ENCODE data around the gene SHISA5. TPM values are rescaled to one million over a fixed set of nuclear protein-coding genes. Genes with fewer than 3 reads are reported as not detected.
"Not testable (repeated sequence)": the region's sequence is repeated elsewhere in the genome, so short reads cannot be mapped to it uniquely, and the experiment has no call there.

The SHISA5 gene, protein sequence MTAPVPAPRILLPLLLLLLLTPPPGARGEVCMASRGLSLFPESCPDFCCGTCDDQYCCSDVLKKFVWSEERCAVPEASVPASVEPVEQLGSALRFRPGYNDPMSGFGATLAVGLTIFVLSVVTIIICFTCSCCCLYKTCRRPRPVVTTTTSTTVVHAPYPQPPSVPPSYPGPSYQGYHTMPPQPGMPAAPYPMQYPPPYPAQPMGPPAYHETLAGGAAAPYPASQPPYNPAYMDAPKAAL
- total RNA-seq (2014; rRNA removed; shearing (Covaris generic)), result 195 and 200 TPM in 2 replicates

DNA sequence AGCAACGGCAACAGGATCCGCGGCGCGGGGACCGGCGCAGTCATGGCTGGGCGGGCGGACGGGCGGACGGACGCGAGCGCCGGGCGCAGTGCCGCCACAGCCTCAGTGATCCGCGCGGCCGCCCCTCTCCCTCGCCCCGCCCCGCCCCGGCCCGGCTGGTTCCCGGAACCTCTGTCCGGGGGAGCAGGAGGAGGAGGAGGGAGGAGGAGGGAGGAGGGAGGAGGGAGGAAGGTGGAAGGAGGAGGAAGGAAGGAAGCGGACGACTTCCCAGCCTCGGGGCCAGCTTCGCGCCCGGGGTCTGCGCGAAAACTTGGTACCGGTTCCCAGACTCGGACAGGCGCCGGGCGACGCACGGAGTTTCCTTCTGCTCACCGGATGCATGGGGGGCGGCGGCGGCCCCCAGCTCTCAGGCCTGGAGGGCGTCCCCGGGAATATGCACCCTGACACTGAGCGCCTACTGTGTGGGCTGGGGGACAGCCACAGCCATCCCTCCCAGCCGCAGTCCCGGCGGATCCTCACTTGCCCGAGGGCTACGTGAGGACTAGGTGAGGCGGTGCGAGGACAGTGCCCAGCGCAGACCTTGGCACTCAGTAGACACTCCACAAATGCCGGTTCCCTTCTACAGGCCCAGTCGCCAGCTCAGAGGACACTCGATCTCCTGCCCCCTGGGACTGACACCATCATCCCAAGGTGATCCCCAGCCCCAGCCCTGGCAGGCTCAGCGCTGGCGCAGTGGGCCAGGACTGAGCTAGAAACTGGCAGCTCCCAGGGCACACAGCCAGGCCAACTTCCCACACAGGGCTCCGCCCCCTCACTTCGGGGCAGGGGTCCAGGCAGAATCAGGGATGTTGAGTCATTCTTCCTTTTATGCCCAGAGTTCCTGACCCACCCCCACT, at the start of gene SHISA5:
TSS of gene SHISA5 (minus strand) at position 124 of the 896 bp plus-strand sequence. CDS start at position 44, 80 bp downstream.
- H3K36me3 ChIP-seq (replicated peaks; ENCODE audit: control insufficient read depth, insufficient read depth, low read length), result no peaks in the 10 kb centered on the region
- peak; percentile 86 for DNase-seq
- H3K27me3 ChIP-seq (ENCODE audit: control insufficient read depth, insufficient read depth, low read length), result peaks cover 2% of the 10 kb centered on the region; the same call in 1 of the 2 replicates
- peak within 1 kb of the TSS; percentile 71 for H3K4me3 ChIP-seq (ENCODE audit: insufficient read depth, low read depth, low read length)

DNA sequence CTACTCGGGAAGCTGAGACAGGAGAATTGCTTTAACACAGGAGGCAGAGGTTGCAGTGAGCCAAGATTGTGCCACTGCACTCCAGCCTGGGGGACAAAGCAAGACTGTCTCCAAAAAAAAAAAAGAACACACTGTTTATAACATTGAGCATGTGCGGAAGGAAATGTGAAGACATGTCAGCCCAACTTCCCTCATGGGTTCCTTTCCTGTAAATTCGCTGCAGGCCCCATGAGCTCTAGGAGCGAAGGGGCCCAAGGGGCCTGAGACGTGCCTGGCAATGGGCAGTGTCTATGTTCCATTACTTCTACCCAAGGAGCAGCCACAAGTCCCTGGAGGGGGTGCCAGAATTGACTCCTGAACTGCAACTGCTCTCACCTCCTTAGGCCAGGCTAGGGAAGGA, 49.4 kb upstream of the SHISA5 start:
- no peak overlapping the region for H3K4me3 ChIP-seq (ENCODE audit: insufficient read depth, low read depth, low read length)
- no peak for DNase-seq
- no peaks in the 10 kb centered on the region for H3K27me3 ChIP-seq (ENCODE audit: control insufficient read depth, insufficient read depth, low read length)
- peaks cover 1% of the 10 kb centered on the region; the same call in 1 of the 2 replicates for H3K36me3 ChIP-seq (replicated peaks; ENCODE audit: control insufficient read depth, insufficient read depth, low read length)

DNA sequence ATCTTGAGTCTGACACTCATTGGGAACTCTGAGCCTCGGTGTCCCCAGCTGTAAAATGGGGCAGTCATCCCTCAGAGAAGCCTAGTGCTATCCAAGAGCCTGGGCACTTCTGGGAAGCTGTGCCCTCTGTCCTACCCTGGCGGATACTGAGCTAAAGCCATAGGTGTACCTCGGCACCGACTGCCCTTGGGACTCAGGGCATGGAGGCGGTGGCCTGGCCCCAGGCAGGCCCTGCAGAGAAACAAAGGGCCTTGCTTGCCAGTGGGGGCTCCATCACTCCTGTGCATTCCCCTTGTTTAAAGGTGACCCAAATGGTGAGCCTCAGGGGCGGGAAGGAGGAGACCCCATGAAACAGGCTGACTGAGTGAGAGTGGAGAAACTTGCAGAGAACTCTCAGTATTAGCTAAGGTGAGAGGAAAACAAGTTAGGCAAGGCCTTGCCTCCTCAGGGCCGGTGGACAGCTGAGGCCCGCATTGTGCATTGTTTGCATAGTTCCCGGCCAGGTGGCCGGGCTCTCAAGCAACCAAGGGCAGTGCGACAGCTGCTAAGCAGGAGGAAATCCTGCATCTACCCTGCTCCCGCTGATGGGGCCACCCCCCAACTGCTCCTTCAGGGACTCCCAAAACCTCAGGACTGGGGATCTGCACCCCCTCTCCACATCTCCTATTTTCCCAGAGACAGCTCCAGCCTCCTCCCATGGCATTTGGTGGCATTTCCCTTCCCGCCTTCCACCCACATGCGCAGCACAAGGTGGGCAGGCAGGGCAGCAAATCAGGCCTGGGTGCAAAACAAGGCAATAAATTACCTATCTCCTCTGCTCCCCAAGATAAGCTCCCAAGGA, 48.4 kb upstream of the SHISA5 start:
- peak; percentile 39 for DNase-seq
- peaks cover 6% of the 10 kb centered on the region for H3K36me3 ChIP-seq (replicated peaks; ENCODE audit: control insufficient read depth, insufficient read depth, low read length)

DNA sequence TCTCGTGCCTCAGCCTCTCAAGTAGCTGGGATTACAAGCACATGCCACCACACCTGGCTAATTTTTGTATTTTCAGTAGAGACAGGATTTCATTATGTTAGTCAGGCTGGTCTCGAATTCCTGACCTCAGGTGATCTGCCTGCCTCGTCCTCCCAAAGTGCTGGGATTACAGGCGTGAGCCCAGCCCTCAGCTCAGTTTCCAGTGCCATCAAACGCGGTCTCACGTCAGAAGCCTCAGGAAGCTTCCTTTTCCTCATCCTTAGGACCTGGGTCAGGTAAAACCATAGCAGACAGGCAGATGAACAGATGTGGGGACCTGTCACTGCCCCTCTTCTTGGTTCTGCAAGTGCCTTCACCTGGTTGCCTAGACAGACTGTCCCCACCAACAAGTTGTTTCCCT, 47.7 kb upstream of the SHISA5 start:
- not testable (repeated sequence) for H3K36me3 ChIP-seq (replicated peaks; ENCODE audit: control insufficient read depth, insufficient read depth, low read length); DNase-seq; H3K27me3 ChIP-seq (ENCODE audit: control insufficient read depth, insufficient read depth, low read length); H3K4me3 ChIP-seq (ENCODE audit: insufficient read depth, low read depth, low read length)

More for the DNA sequence above, 48.4 kb upstream of the SHISA5 start:
- H3K4me3 ChIP-seq (ENCODE audit: insufficient read depth, low read depth, low read length), result no peak overlapping the region
- no peaks in the 10 kb centered on the region for H3K27me3 ChIP-seq (ENCODE audit: control insufficient read depth, insufficient read depth, low read length)

DNA sequence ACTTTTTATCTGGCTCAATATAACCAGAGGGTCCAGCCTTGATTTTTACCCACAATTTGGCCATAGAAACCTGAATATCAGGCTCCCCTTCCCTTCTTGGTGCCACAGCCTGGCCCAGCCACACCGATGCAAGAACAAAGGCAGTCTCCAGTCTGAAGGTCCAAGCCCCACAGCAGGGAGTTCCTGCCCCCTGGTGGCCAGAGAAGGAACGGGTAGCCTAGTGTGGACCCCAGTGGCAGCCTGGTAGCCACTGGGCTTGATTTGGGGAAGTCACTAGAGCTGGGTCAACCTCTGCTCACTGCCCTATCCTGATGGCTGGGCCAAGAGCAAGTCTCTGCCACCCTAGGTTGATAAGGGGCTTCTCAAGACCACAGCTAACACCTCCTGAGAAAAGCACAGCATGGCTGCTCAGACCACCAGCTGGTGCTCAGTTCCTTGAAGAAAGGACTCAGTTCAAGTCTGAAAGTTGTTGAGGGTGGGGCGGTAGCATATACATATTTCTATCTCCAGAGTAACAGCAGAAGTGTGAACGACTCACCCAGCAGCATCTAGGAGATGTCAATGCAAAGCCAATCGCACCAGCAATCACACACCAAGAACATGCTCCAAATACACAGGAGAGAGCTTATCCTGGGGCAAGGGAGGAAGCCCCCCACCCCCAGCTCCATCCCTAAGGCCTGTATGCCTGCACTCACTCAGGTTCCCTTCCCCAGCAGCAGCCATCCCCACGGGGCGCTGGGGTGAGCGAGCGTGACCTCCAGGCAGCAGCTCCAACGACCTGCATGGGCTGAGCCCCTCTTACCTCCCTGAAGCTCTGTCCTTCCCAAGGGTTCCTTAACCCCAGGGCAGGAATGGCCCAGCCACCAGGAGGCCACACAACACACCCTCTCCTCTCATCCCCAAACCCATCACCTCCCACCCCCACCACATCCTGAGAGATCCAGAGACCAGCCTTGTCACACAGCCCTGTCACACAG, 45.0 kb upstream of the SHISA5 start:
- H3K36me3 ChIP-seq (replicated peaks; ENCODE audit: control insufficient read depth, insufficient read depth, low read length), result peaks cover 14% of the 10 kb centered on the region
- peak; percentile 91 for DNase-seq

DNA sequence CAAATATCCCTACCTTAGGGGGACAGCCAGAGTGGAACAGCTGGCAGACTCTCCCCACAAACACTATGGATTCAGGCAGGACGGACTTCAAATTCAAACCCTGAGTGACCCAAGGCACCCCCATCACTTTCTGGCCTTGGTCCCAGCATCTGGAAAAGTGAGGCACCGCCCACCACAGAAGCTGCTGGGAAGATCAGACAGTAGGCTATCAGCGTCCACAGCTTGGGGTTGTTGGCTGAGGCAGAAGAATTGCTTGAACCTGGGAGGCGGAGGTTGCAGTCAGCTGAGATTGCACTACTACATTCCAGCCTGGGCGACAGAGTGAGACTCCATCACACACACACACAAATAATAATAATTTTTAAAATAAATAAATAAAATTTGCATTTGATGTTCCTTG, 44.2 kb upstream of the SHISA5 start:
- Histone ChIP-seq H3K4me3 (ENCODE audit: insufficient read depth, low read depth, low read length) (no peak overlapping the region), H3K36me3 (replicated peaks; ENCODE audit: control insufficient read depth, insufficient read depth, low read length) (peaks cover 16% of the 10 kb centered on the region), H3K27me3 (ENCODE audit: control insufficient read depth, insufficient read depth, low read length) (no peaks in the 10 kb centered on the region)
- no peak for DNase-seq

More for the DNA sequence above, 45.0 kb upstream of the SHISA5 start:
- Histone ChIP-seq H3K27me3 (ENCODE audit: control insufficient read depth, insufficient read depth, low read length) (no peaks in the 10 kb centered on the region), H3K4me3 (ENCODE audit: insufficient read depth, low read depth, low read length) (no peak overlapping the region)

DNA sequence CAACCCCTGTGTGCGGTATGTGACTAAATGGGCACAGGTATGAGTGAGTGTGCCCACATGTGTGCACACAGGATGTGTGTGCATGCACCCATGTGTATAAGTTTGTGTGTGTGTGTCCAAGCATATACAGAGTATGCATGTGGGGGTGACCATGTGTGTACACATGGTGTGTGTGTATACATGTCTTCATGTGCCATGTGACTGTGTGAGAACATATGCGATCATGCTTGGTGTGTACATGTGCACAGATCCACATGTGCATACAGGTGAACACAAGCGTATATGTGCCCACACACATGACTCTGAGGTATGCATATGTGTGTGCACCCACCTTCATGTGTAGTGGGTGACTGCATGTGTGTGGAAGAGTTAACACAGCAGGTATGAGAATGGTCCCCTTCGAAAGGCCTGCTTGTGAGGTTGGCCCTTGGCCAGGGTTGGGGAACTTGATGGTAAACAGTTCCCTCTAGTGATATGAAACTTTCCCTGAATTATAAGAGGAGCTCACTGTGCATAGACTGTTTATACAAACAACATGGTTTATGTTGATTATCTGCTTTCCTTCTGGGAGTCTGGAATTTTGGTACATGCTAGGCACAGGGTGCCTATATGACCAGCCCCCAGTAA, 42.3 kb upstream of the SHISA5 start:
- Histone ChIP-seq H3K36me3 (replicated peaks; ENCODE audit: control insufficient read depth, insufficient read depth, low read length) (peaks cover 16% of the 10 kb centered on the region), H3K27me3 (ENCODE audit: control insufficient read depth, insufficient read depth, low read length) (no peaks in the 10 kb centered on the region), H3K4me3 (ENCODE audit: insufficient read depth, low read depth, low read length) (no peak overlapping the region)
- DNase-seq, result no peak

DNA sequence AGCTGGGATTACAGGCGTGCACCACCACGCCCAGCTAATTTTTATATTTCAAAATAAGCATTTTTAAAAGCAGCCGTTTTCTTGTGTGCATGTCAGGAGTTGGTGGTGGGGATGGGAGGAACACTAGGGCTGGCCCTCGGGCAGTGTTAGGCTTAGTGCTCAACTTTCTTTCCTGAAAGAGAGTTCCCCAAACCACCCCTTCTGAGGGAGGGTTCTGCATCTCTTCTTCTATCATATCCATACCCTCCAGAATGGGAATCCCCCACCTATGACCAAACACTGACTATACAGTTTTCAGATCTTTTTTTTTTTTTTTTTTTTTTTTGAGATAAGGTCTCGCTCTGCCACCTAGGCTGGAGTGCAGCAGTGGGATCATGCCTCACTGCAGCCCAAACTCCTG, 40.2 kb upstream of the SHISA5 start:
- no peak for DNase-seq
- no peak overlapping the region for H3K4me3 ChIP-seq (ENCODE audit: insufficient read depth, low read depth, low read length)
- H3K27me3 ChIP-seq (ENCODE audit: control insufficient read depth, insufficient read depth, low read length), result no peaks in the 10 kb centered on the region
- H3K36me3 ChIP-seq (replicated peaks; ENCODE audit: control insufficient read depth, insufficient read depth, low read length), result peaks cover 16% of the 10 kb centered on the region

DNA sequence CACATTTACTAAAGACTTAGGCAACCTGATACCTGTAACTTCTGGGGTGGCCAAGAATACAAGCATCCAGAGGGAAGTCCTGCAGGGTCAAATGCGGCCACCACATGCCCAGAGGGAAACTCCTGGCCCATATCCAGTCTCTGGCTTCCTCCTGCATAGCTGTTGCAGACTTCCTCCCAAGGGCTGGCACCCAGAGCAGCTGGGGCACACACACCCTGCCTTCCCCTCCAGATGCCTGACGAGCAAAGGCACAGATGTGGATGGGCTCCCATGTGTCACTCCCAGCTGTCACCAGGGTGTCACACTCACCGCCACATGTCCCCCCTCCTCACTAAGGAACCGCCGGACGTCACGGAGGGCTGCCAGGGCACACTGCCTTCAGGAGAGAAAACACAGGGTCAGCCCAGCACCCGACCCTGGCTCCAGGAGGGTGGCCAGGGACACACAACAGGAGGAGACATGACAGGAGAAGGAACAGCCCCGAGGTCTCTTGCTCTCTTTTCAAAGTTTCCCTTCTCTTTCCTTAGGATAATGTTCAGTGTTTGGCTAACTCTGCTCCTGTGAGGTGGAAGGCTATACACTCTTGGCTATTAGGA, 39.4 kb upstream of the SHISA5 start:
- no peak overlapping the region for H3K4me3 ChIP-seq (ENCODE audit: insufficient read depth, low read depth, low read length)
- H3K27me3 ChIP-seq (ENCODE audit: control insufficient read depth, insufficient read depth, low read length), result no peaks in the 10 kb centered on the region
- H3K36me3 ChIP-seq (replicated peaks; ENCODE audit: control insufficient read depth, insufficient read depth, low read length), result peaks cover 15% of the 10 kb centered on the region
- DNase-seq, result no peak

DNA sequence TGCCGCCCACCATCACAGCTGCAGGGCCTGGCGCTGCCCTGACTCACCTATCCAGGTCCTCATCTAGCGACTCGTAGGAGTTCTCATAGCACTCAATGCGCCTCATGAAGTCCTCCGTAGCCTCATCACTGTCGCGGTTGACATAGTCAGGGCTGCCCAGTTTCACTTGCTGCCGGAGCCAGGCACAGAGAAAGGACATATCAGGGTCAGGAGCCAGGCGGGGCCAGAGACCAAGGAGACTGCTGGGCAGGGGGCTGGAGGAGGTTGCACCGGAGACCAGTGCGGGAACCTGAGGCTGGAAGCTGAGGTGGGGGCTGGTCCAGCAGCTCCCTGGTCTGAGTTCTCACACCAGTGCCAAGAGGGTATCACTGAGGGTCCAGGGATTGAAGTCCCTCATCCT, 34.5 kb upstream of the SHISA5 start:
- H3K36me3 ChIP-seq (replicated peaks; ENCODE audit: control insufficient read depth, insufficient read depth, low read length), result peaks cover 7% of the 10 kb centered on the region
- H3K27me3 ChIP-seq (ENCODE audit: control insufficient read depth, insufficient read depth, low read length), result no peaks in the 10 kb centered on the region

DNA sequence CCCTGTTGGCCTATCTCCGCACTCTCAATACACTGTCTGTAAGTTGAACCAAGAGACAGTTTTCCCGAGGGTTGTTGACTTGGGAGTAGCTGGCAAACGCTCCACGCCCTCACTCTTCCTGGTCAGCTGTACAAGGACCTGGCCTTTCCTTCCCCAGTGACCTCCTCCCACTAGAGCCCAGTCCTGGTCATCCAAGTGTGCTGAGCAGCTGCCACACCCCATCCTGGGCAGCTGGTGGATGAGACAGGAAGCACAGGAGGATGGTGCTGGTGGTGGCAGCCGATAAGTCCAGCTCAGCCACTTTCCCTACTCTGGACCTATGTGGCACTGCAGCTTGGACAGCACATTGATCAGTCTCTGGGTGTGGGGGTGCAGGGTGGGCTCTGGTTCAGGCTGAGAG, 32.8 kb upstream of the SHISA5 start:
- DNase-seq, result peak; percentile 20
- Histone ChIP-seq H3K36me3 (replicated peaks; ENCODE audit: control insufficient read depth, insufficient read depth, low read length) (peaks cover 5% of the 10 kb centered on the region), H3K27me3 (ENCODE audit: control insufficient read depth, insufficient read depth, low read length) (no peaks in the 10 kb centered on the region), H3K4me3 (ENCODE audit: insufficient read depth, low read depth, low read length) (no peak overlapping the region)

More for the DNA sequence above, 34.5 kb upstream of the SHISA5 start:
- H3K4me3 ChIP-seq (ENCODE audit: insufficient read depth, low read depth, low read length), result no peak overlapping the region
- DNase-seq, result peak; percentile 30

DNA sequence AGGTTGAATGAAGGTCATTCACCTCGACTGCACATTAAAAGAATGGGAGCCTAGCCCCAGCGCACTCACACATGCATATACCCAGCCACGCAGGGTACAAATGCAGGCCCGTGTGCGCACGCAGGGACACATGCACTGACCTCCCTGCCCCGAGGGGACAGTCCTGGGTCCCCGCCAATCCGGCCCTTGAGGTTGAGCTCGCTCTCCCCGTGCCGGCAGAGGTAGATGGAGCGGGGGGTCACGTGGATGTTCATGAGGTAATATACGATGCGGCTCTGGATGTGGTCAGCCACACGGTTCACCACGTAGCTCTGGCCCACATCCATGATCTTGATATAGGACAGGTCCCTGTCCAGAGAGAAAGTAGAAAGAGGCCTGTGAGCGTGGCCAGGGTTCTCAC, 32.1 kb upstream of the SHISA5 start:
- no peak for DNase-seq
- Histone ChIP-seq H3K27me3 (ENCODE audit: control insufficient read depth, insufficient read depth, low read length) (no peaks in the 10 kb centered on the region), H3K4me3 (ENCODE audit: insufficient read depth, low read depth, low read length) (no peak overlapping the region), H3K36me3 (replicated peaks; ENCODE audit: control insufficient read depth, insufficient read depth, low read length) (peaks cover 5% of the 10 kb centered on the region)

DNA sequence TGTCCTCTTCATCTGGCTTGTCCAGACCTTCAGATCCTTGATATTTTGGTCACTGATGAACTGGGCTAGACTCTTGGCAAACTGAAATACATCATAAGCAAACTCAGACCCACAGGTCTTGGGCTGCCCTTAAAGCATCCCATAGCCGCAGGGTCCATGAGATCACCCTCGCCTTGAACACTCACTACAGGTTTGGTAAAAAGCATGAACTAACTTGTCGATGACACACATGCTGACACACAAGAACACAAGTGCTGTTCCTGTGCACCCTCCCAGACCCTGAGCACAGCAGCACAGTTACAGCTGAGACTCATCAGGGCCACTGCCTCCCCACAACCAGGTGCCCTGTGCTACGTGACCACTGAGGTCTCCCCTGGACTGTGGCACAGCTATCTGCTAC, 31.6 kb upstream of the SHISA5 start:
- H3K27me3 ChIP-seq (ENCODE audit: control insufficient read depth, insufficient read depth, low read length), result no peaks in the 10 kb centered on the region
- no peak overlapping the region for H3K4me3 ChIP-seq (ENCODE audit: insufficient read depth, low read depth, low read length)
- DNase-seq, result no peak
- H3K36me3 ChIP-seq (replicated peaks; ENCODE audit: control insufficient read depth, insufficient read depth, low read length), result peaks cover 5% of the 10 kb centered on the region

Data from H7 (cell line).